Left lobe of liver (tissue), 2 donors: ENCODE data around the gene PCSK7. TPM values are rescaled to one million over a fixed set of nuclear protein-coding genes. Genes with fewer than 3 reads are reported as not detected.
A peak's percentile ranks its signal among the peaks of the same experiment; 100 is the strongest.
"Not testable (repeated sequence)": the region's sequence is repeated elsewhere in the genome, so short reads cannot be mapped to it uniquely, and the experiment has no call there.

Experiments used
- ATAC-seq: fragments of 200-7000 bp; cut with Tn5 transposase; one replicate; pipeline ENCODE4 v1.9.1; 2020; ENCODE audit warnings: mild to moderate bottlenecking, moderate library complexity
- DNase-seq: peaks from one replicate; pipeline ENCODE4 v3.0.0-alpha.2; 2020; ENCODE audit warnings: low spot score
- total RNA-seq: library from RNA; stranded (reverse); gene quantifications from one replicate; pipeline ENCODE4 v1.2.1, GENCODE V29; 2021
- donor health status: DM: no; HTN: no; CAD: no; lungs with moderate emphysema.
- donor health status: DM: no; HTN: yes; CAD: no.

PCSK7 gene
- total RNA-seq, 1 donor from 2014 or later = 26.5 TPM

DNA sequence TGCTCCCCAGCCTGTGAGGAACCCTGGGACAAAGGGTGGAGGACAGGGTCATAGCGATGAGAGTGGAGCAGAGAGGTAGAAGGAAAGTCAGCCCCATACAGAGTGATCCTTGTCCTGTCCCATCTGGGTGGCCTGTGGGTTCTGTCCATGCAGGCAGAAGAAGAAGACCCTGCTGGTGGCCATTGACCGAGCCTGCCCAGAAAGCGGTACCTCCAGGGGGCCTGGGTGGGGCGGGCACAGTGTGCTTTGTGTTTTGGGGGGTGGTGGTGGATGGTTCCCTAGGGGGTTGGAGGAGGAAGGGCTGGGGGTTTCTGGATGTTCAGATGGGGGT, 45.5 kb downstream of the PCSK7 start:
- DNase-seq = no peak

DNA sequence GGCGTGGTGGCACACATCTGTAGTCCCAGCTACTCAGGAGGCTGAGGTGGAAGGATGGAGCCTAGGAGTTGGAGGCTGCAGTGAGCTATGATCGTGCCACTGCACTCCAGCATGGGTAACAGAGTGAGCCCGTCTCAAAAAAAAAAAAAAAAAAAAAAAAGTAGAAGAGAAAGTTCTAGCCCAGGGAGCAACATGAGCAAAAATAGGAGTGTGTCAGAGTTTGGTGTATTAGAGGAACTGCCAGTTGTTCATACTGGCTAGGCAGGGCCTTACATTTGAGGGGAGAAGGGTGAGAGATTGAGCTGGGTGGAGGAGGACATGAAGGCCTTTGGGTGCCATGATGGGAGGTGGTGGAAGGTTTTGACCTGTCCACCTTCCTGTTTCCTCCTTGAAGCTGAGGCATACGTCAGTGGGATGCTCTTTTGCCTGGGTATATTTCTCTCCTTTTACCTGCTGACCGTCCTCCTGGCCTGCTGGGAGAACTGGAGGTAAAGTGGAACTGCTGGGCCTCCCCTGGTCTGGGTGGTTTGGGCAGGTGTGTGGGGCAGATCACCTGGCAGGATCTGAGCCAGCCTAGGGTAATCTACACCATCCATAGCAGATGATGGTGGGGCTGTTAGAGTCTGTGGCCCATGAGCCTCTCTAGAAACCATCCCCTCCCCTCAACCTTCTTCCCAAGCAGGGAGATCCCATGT, 46.0 kb downstream of the PCSK7 start:
- ATAC-seq (no peak), DNase-seq (no peak)

More for the DNA sequence above, 45.5 kb downstream of the PCSK7 start:
- ATAC-seq = no peak

DNA sequence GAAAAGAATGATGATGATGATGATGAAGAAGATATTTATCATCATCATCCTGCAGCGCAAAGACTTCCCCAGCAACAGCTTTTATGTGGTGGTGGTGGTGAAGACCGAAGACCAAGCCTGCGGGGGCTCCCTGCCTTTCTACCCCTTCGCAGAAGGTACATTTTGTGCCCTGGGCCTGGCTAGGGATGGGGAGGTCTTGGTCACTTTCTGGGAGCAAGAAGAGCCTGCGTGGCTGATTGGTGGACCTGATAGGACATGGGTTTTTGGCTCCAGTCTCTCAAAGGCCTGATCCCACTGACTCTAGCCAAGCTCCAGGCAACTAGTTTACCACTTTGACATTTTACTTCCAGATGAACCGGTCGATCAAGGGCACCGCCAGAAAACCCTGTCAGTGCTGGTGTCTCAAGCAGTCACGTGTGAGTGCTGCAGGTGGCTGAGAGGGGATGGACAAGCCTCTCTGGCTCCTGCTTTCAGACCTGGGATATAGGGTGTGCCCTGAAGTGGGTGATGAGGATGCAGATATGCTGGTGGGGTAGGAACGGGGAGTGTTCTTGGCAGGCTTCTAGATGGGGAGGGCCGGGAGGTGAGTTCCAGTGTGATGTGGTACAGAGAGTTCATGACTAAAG, 48.0 kb downstream of the PCSK7 start:
- peak; percentile 35 for DNase-seq
- ATAC-seq = no peak

DNA sequence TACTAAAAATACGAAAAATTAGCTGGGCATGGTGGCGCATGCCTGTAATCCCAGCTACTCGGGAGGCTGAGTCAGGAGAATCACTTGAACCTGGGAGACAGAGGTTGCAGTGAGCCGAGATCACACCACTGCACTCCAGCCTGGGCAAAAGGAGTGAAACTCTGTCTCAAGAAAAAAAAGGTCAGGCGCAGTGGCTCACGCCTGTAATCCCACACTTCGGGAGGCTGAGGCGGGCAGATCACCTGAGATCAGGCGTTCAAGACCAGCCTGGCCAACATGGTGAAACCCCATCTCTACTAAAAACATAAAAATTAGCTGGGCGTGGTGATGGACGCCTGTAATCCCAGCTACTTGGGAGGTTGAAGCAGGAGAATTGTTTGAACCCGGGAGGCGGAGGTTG, 48.7 kb downstream of the PCSK7 start:
- DNase-seq, ATAC-seq: not testable (repeated sequence)

DNA sequence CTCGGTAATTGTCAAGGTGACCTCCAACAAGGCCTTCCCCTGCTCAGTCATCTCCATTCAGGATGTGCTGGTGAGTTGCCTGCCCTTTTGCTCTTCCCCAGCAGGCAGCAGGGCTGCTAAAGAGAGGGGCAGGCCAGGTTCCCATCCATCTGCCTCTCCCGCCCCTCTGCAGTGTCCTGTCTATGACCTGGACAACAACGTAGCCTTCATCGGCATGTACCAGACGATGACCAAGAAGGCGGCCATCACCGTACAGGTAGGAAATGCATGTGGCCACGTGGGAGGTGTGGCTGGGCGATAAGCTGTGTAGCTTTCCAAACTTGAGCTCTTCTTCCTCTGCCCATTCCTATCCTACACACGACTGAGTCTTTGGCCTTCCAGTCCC, 49.3 kb downstream of the PCSK7 start:
- no peak for DNase-seq
- ATAC-seq = no peak

DNA sequence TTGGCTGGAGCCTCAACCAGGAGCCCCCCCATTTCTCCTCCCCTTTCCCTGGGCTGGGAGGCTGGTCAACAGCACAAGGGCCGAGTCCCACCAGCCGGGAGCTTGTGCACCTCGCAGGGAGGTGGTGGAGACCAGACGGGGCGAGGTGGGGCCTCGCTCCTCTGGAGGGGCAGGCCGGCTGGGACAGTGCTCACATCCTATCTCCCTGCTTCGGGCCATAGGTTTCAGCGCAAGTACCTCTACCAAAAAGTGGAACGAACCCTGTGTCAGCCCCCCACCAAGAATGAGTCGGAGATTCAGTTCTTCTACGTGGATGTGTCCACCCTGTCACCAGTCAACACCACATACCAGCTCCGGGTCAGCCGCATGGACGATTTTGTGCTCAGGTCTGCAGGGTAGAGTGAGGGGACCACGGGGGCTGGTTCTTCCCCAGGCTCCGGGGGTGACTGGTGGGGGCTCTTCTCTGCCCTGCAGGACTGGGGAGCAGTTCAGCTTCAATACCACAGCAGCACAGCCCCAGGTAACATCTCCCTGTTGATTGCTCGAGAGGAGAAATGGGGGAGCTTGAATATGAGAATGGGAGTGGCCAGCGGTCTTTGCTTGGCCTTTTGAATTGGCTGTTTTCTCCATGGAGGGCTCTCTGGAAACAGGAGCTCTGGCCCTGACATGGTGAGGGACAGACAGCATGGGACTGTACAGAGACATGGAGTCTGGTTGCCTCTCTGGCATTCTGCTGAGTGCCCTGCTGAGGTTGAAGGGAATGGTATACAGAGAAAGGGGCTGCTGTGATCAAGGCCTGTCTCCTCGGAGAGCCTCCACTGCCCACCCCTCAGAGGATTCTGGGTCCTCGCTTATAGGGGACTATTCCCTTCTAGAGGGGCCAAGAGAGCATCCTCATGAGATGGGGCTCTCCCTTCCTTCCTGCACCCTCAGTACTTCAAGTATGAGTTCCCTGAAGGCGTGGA, 50.0 kb downstream of the PCSK7 start:
- ATAC-seq = no peak

DNA sequence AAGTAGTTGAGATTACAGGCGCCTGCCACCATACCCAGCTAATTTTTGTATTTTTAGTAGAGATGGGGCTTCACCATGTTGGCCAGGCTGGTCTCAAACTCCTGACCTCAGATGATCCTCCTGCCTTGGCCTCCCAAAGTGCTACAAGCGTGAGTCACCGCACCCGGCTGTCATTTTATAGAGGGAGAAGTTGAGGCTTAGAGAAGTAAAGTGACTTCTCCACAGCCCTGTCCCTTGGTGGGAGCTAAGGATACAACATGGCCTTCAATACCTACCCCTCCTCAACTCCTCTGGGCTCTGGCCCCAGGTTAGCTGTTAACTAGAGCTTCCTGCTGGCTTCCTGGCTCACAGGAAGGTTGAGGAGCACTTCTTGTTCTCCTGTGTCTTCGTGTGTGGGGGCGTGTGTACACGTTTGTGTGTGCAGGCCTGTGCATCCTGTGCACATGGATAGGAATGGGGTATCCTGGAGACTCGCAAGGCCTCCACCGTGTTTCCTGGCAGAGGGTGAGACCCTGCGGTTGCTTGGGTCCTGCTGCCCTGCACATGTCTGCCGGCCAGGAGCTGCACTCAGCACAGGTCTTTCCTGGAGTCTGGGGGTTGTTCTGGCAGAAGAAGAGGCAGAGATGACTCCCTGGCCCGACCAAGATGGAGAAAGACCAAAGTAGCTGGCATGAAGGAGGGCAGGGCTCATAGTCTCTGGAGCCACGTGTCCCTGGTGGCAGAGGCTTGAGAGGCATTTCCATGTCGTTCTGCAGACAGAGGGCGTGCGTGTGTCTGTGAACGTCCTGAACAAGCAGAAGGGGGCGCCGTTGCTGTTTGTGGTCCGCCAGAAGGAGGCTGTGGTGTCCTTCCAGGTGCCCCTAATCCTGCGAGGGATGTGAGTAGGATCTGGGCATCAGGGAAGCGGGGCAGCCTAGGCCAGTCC, 51.0 kb downstream of the PCSK7 start:
- ATAC-seq = no peak
- peak; percentile 43 for DNase-seq

More for the DNA sequence above, 50.0 kb downstream of the PCSK7 start:
- DNase-seq = peak; percentile 45

DNA sequence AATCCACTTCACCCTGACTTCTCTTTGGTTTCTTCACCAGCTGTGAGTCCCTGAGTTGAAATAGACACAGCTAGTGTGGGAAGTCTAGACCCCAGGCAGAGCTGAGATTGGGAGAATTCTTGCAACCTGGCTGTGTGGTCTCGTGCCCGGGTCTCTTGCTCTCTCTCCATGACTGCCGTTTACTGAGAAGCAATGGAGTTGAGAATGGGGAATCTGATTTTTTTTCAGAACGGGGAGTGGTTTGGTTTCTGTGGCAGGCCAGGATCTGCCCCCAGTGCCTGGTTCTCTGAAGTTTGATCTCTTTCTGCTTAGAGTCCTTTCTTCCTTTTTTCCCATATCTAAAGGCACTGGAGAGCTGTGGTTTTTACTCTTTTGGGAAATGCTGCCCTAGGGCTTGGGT, 51.9 kb downstream of the PCSK7 start:
- DNase-seq = peak; percentile 44

DNA sequence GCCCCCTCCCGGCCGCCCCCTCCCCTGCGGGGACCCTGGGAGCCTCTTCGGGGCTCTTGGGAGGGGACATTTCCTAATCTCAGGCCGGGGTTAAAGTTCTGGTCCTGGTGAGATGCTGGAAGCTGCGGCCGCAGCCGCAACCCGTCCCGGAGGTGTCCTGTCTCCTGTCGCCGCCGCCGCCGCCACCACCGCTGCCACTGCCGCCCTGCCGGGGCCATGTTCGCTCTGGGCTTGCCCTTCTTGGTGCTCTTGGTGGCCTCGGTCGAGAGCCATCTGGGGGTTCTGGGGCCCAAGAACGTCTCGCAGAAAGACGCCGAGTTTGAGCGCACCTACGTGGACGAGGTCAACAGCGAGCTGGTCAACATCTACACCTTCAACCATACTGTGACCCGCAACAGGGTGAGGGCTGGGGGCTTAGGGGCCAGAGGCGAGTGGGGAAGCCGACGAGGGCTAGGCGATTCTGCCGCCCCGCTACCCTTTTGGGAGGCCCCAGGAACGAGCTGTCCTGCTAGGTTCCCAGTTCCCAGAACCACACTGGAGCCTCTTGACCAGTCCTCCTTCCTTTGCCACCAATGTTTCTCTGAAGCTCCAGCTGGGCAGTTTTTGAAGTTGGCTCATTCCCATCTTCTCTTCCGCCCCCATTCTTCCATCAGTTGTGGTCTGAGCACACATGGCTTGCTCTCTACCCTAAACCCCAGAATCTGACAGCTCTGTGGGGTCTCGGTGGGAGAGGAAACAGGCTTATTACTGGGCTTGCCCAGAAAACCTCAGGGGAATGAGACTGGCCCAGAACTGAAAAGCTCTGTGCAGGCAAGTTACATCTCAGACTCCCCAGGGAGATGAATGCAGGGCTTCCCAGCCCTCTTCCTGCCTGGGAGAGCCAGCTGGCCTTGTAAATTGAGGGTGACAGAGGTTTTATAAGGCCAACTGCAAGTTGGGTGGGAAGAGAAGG, 52.5 kb downstream of the PCSK7 start:
- peak; percentile 76 for ATAC-seq
- peak; percentile 75 for DNase-seq

More for the DNA sequence above, 51.9 kb downstream of the PCSK7 start:
- ATAC-seq = no peak

DNA sequence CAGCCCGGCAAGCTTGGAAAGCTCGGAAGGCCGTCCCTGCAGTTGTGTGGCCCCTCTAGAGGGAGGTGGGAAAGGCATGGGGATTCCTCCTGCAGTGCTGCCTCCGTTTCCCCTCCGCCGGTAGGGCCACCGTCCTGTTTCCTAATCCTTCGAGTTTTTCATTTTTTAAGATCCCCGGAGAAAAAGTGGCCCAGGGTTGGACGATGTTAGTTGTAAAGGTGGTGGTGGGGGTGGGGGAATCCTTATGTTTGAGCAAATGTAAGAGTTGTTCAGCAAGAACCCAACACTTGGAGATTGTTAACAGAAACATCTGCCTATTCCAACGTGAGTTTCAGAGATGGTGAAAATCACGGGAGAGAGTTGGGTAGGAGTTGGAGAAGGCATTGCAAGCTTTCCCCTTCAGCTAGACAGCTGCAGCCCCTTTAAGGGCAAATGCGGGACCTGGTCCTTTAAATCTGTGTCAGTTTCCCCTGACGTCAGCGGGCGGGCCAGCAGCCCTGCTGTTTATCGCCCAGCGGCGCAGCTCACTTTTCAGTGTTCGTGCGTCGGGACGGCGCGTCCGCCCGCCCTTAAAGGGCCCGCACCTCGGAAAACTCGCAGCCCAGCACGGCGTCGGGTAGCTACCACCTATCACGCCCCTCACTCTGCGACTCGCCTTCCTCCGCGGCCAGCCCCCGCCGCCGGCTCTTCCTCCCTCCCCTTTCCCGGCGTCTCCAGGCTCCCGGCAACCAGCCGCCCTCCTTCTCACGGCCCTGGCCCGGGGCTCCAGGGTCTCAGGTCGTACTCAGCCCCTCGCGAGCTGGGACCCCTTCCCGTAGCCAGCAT, 53.5 kb downstream of the PCSK7 start, which contains the start of gene SIDT2:
Gene SIDT2 (plus strand): TSS at position 534 of the 825 bp plus-strand sequence. CDS start 521 bp downstream, outside the sequence.
- ATAC-seq (peak; percentile 93), DNase-seq (peak; percentile 96)

DNA sequence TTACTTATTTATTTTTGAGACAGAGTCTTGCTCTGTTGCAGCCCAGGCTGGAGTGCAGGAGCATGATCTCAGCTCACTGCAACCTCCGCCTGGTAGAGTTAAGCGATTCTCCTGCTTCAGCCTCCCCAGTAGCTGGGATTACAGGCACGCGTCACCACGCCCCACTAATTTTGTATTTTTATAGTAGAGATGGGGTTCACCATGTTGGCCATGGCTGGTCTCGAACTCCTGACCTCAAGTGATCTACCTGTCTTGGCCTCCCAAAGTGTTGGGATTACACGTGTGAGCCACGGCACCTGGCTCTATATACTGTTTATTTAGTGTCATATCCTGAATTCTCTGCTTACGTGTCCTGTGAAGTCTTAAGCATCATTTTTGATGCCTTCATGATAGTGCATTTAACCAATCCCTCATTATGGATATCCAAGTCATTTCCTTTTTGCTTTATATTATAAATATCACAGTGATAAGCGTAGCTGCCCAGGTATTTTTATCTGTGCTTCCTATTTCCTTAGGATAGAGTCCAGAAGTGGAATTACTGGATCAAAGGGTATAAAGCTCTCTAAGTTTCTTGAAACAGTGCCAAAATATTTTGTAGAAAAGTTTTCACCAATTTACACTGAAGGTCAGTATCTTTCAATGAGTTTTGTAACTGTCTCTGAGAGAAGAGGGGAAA, 54.2 kb downstream of the PCSK7 start:
- DNase-seq (no peak), ATAC-seq (no peak)

DNA sequence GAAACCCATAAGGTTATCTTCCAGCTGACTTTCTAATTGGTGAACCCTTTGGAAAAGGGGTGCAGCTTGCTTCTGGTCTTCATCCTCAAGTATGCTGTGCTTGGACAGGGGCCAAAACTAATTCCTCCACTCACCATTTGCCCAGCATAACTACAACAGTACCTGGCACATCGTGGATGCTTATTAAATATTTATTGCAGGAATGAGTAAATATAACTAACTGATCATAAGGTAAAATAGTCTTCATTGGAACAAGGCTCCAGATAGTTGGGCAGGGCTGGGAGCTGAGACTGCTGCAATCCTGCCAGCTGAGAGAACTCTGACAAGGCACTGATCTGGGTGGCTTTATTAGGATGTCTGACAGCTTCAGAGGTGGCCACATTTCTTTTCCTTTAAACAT, 55.7 kb downstream of the PCSK7 start:
- DNase-seq = no peak

DNA sequence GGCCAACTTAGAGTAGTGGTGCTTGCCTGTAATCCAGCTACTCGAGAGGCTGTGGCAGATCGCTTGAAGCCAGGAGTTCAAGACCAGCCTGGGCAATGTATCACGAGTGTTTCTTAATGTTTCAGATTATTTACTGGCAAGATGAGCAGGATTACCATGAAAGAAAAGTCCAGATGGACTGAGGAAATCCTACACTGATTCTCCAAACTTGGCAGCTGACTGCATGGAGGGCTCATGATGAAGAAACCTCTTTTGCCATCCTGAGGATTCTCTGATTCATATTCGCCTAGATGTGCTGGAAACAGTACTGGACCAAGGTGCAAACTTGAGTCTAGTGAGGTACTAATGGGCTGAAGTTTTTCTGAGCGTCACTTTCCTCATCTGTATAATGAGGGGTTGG, 56.1 kb downstream of the PCSK7 start:
- no peak for DNase-seq
- ATAC-seq = no peak

More for the DNA sequence above, 55.7 kb downstream of the PCSK7 start:
- no peak for ATAC-seq

DNA sequence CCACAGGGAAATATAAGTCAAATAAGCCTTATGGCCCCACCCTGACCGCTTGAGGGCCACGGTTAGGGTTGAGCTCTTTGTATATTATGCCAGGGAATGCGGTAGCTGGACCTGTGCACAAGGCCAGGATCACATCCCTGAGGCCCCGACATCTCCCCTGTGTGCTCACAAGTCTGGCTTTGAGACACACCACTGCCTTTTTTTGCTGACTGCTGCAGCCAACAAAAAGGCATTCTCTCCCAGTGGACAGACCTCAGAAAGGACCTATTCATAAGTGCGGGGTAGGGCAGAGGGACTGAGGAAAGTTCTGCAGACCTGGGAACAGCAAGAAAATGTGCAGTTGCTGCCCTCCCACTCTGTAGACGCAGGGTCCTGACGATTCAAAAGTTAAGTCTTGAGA, 56.8 kb downstream of the PCSK7 start:
- DNase-seq = no peak
- ATAC-seq = no peak

DNA sequence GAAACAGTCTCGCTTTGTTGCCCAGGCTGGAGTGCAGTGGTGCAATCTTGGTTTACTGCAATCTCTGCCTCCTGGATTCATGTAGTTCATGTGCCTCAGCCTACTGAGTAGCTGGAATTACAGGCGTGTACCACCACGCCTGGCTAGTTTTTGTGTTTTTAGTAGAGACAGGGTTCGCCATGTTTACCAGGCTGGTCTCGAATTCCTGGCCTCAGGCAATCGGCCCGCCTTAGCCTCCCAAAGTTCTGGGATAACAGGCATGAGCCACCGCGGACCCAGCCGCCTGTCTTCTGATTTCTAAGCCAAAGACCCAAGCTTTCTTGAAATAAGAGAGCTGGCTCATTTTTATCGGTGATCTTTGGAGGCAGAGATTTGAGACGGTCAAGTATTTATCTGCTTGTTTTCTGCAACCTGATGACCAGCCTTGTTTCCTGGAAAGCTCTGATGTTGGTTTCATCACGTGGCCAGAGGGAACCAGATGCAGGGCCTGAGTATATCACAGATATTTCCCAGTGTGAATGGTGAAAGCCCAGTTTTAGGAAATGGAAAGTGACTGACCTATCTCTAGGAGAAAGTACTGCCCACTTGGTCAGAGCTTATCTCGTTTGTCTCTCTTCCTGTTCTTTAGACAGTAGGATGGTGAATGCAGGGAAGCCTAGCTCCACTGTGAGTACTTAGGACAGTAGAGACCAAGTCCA, 59.0 kb downstream of the PCSK7 start:
- peak; percentile 56 for ATAC-seq
- no peak for DNase-seq

DNA sequence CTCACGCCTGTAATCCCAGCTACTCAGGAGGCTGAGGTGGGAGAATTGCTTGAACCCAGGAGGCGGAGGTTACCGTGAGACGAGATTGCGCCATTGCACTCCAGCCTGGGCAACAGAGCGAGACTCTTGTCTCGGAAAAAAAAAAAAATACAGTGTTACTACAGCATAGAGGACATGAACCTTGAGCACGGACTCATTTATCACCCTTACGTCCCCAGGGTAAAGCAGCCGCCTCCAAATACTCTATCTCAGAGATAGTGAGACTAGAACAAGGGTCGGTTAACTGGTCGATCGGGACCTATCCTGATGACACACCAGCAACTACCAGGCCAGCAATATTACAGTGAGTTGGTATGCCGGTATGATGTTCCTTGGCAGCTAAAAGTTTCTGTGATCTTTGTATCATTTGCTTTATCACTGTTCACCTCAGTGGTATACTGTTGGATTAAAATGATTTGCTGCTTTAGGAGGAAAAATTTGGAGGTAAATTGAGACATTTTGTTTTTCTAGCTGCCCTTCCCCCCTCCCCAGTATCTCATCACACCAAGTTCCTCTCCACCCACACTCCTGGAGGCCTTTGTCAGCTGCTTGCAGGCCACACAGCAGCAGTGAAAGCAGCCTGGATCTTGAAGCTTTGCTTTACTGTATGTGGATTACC, 60.3 kb downstream of the PCSK7 start:
- no peak for DNase-seq
- ATAC-seq = peak; percentile 21

DNA sequence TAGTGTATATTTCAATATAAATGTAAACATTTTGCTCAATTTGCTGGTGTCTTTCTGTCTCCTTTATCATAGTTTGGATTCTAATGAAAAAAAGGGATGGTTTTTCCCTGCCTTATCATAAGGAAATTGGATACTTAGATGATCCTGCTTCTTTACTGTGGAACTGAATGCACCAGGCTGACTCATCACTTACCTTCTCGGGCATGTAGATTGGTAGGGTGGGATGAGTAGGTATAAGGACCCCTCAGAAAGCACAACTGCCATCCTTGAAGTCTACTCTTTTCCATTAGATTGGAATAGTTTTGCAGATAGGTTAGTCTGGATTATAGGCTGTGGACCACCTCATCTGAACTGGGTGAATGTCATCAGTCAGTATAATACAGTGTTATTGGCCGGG, 60.9 kb downstream of the PCSK7 start:
- no peak for DNase-seq
- ATAC-seq = no peak
